GOT3 (cell line): ENCODE results near the gene ZCCHC9.
"Not testable (repeated sequence)": the region's sequence is repeated elsewhere in the genome, so short reads cannot be mapped to it uniquely, and the experiment has no call there.

Source experiments
- DNase-seq: peaks from one replicate; lab custom pipeline; 2025; ENCODE audit warnings: mixed read lengths; lab: John Stamatoyannopoulos, UW

Gene ZCCHC9

GRCh38 chr5:81305785-81306184 is 4.4 kb downstream of the ZCCHC9 start:
- DNase-seq: no peak

GRCh38 chr5:81308836-81309235 is 7.4 kb downstream of the ZCCHC9 start:
- DNase-seq: no peak

GRCh38 chr5:81310402-81311063 is 9.1 kb downstream of the ZCCHC9 start:
- no peak for DNase-seq

- DNase-seq: no peak
Observed at GRCh38 chr5:81313278-81313677, 11.9 kb downstream of the ZCCHC9 start.

GRCh38 chr5:81313686-81314085 is 12.3 kb downstream of the ZCCHC9 start:
- DNase-seq: no peak

GRCh38 chr5:81314581-81314980 is 13.2 kb downstream of the ZCCHC9 start:
- DNase-seq: no peak

GRCh38 chr5:81315336-81315735 is 13.9 kb downstream of the ZCCHC9 start:
- DNase-seq: no peak

GRCh38 chr5:81315830-81316229 is 14.4 kb downstream of the ZCCHC9 start:
- no peak for DNase-seq

GRCh38 chr5:81316571-81316970 is 15.2 kb downstream of the ZCCHC9 start:
- DNase-seq: no peak

GRCh38 chr5:81317536-81317935 is 16.1 kb downstream of the ZCCHC9 start:
- no peak for DNase-seq

- DNase-seq: no peak
Observed at GRCh38 chr5:81326554-81326953, 25.2 kb downstream of the ZCCHC9 start.

- DNase-seq: no peak
Observed at GRCh38 chr5:81334304-81335061, 33.1 kb downstream of the ZCCHC9 start.

- no peak for DNase-seq
Observed at GRCh38 chr5:81335946-81336345, 34.6 kb downstream of the ZCCHC9 start.

GRCh38 chr5:81336556-81336955 is 35.2 kb downstream of the ZCCHC9 start:
- DNase-seq: no peak

- no peak for DNase-seq
Observed at GRCh38 chr5:81337803-81338202, 36.4 kb downstream of the ZCCHC9 start.

GRCh38 chr5:81338213-81338612 is 36.8 kb downstream of the ZCCHC9 start:
- not testable (repeated sequence) for DNase-seq

- no peak for DNase-seq
Observed at GRCh38 chr5:81344736-81345135, 43.3 kb downstream of the ZCCHC9 start.

GRCh38 chr5:81345411-81346003 is 44.1 kb downstream of the ZCCHC9 start:
- DNase-seq: no peak

GRCh38 chr5:81349161-81349560 is 47.8 kb downstream of the ZCCHC9 start:
- DNase-seq: no peak

- no peak for DNase-seq
Observed at GRCh38 chr5:81350507-81350906, 49.1 kb downstream of the ZCCHC9 start.

GRCh38 chr5:81353189-81353588 is 51.8 kb downstream of the ZCCHC9 start:
- DNase-seq: no peak

GRCh38 chr5:81354093-81354492 is 52.7 kb downstream of the ZCCHC9 start:
- no peak for DNase-seq
